HepG2 (cell line): Measurements from ENCODE around the gene SLC27A2. TPM values are rescaled to one million over a fixed set of nuclear protein-coding genes. Genes with fewer than 3 reads are reported as not detected.

Source experiments
- ATAC-seq: fragments of 200-7000 bp; cut with Tn5 transposase; 3 replicates; pipeline ENCODE4 v1.9.1; 2020; ENCODE audit warnings: mild to moderate bottlenecking, moderate library complexity
- BruUV-seq: library from RNA; stranded (reverse); fragments of 400-500 nt; replicated peaks from 2 replicates; lab custom pipeline; 2021; lab: Mats Ljungman, UMichigan
- CTCF ChIA-PET: fragments of 300-600 bp; formaldehyde crosslinking; extraction: SDS; loops from one replicate; lab custom pipeline; 2021; ENCODE audit warnings: low total read pairs, inconsistent platforms, low intra/inter-chr PET ratio; lab: Yijun Ruan, JAX
- POLR2A ChIA-PET: fragments of 350-600 bp; sonication (Branson Sonifier 250); formaldehyde crosslinking; loops from one replicate; lab custom pipeline; 2020; ENCODE audit warnings: antibody characterized with exemption, inconsistent platforms; lab: Yijun Ruan, JAX
- DNase-seq: peaks from one replicate; pipeline ENCODE4 v3.0.0-alpha.2; 2015; ENCODE audit warnings: low spot score
- FAIRE-seq: peaks from 3 replicates; lab custom pipeline; 2011; peaks lifted over from hg19 to GRCh38; lab: Jason Lieb, UNC
- H2AFZ ChIP-seq: one replicate; pipeline ENCODE4 v1.6.1; 2011; ENCODE audit warnings: low read length, inconsistent platforms
- H3K27ac ChIP-seq: fragments of 300-600 bp; 3 replicates; pipeline ENCODE4 v1.8.0; 2011; ENCODE audit warnings: mixed run types, mild to moderate bottlenecking, mixed read lengths, low read length, inconsistent platforms; ENCODE audit not compliant: insufficient read depth; ENCODE audit errors: extremely low read length
- H3K27me3 ChIP-seq, 2 experiments: fragments of 200-600 bp in 1 of 2; 2 replicates in 1 of 2; 3 replicates in 1 of 2; pipeline versions ENCODE4 v1.6.0 to v1.8.0; 2011; ENCODE audit warnings: low read length in 2 of 2, mild to moderate bottlenecking in 2 of 2, moderate library complexity in 2 of 2, inconsistent platforms in 1 of 2; ENCODE audit not compliant: insufficient read depth in 2 of 2, control insufficient read depth in 1 of 2
- H3K36me3 ChIP-seq, 2 experiments: fragments of 200-600 bp in 1 of 2; replicated peaks in 1 of 2; 2 replicates in 1 of 2; 3 replicates in 1 of 2; pipeline versions ENCODE4 v1.5.1 to v1.8.0; 2011; ENCODE audit warnings: low read length in 2 of 2, inconsistent platforms in 1 of 2; ENCODE audit not compliant: insufficient read depth in 2 of 2, control insufficient read depth in 1 of 2
- H3K4me1 ChIP-seq: 2 replicates; pipeline ENCODE4 v1.5.1; 2012; ENCODE audit warnings: low read length, inconsistent platforms; ENCODE audit not compliant: insufficient read depth
- H3K4me2 ChIP-seq: 2 replicates; pipeline ENCODE4 v1.6.0; 2011; ENCODE audit warnings: low read depth, low read length, inconsistent platforms
- H3K4me3 ChIP-seq, 3 experiments: fragments of 200-600 bp in 1 of 3; sonication (generic), shearing (Covaris generic) in 1 of 3; replicated peaks in 1 of 3; 2 replicates each; pipeline ENCODE4 v1.5.1; 2011 to 2016; ENCODE audit warnings: low read length in 3 of 3, inconsistent platforms in 2 of 3, low read depth in 2 of 3, mild to moderate bottlenecking in 2 of 3, control low read depth in 1 of 3, mixed read lengths in 1 of 3; ENCODE audit not compliant: insufficient read depth in 1 of 3
- H3K79me2 ChIP-seq: one replicate; pipeline ENCODE4 v1.6.1; 2011; ENCODE audit warnings: low read length, inconsistent platforms; ENCODE audit not compliant: insufficient read depth
- H3K9ac ChIP-seq: 2 replicates; pipeline ENCODE4 v1.6.0; 2011; ENCODE audit warnings: mild to moderate bottlenecking, low read depth, low read length, inconsistent platforms; ENCODE audit not compliant: insufficient read depth
- H3K9me3 ChIP-seq: 2 replicates; pipeline ENCODE4 v1.5.1; 2012; ENCODE audit warnings: mild to moderate bottlenecking, low read length
- H4K20me1 ChIP-seq: 2 replicates; pipeline ENCODE4 v1.6.0; 2011; ENCODE audit warnings: inconsistent platforms, mild to moderate bottlenecking, low read length, moderate library complexity; ENCODE audit not compliant: insufficient read depth
- AKAP8 ChIP-seq: sonication (generic); formaldehyde crosslinking; IDR thresholded peaks from 2 replicates; pipeline ENCODE4 v1.5.1; 2020; ENCODE audit warnings: mild to moderate bottlenecking, missing genetic modification reagents
- GPN1 ChIP-seq: sonication (generic); formaldehyde crosslinking; IDR thresholded peaks from 2 replicates; pipeline ENCODE4 v1.5.1; 2020; ENCODE audit warnings: missing genetic modification reagents, borderline replicate concordance
- HOXA3 ChIP-seq: sonication (generic); formaldehyde crosslinking; IDR thresholded peaks from 2 replicates; pipeline ENCODE4 v1.5.0; 2020; ENCODE audit warnings: missing genetic modification reagents
- MTA1 ChIP-seq: sonication (generic); formaldehyde crosslinking; IDR thresholded peaks from 2 replicates; pipeline ENCODE4 v1.4.0; 2020; ENCODE audit warnings: missing genetic modification reagents, mild to moderate bottlenecking, borderline replicate concordance
- NFYC ChIP-seq: IDR thresholded peaks from 2 replicates; pipeline ENCODE4 v1.6.1; 2016; ENCODE audit warnings: missing genetic modification reagents, missing compliant biosample characterization
- TBL1XR1 ChIP-seq: fragments of 150-350 bp; IDR thresholded peaks from 2 replicates; pipeline ENCODE4 v1.6.1; 2014; ENCODE audit warnings: borderline replicate concordance, low read length; ENCODE audit not compliant: partially characterized antibody
- TBX2 ChIP-seq: sonication (generic); formaldehyde crosslinking; IDR thresholded peaks from 2 replicates; pipeline ENCODE4 v1.5.0; 2020; ENCODE audit warnings: missing genetic modification reagents, mild to moderate bottlenecking, borderline replicate concordance
- YEATS2 ChIP-seq: sonication (generic); formaldehyde crosslinking; IDR thresholded peaks from 2 replicates; pipeline ENCODE4 v1.4.0; 2020; ENCODE audit warnings: missing genetic modification reagents, borderline replicate concordance
- ZNF615 ChIP-seq: sonication (generic); formaldehyde crosslinking; IDR thresholded peaks from 2 replicates; pipeline ENCODE4 v1.5.0; 2020; ENCODE audit warnings: mild to moderate bottlenecking, missing genetic modification reagents, borderline replicate concordance
- ZNF766 ChIP-seq: sonication (generic); formaldehyde crosslinking; IDR thresholded peaks from 2 replicates; pipeline ENCODE4 v1.5.0; 2020; ENCODE audit warnings: missing genetic modification reagents, borderline replicate concordance
- ZNF841 ChIP-seq: sonication (generic); formaldehyde crosslinking; IDR thresholded peaks from 2 replicates; pipeline ENCODE4 v1.8.1; 2023; ENCODE audit warnings: missing genetic modification reagents, borderline replicate concordance
- WGBS: methylation state at CpG from one replicate; pipeline ENCODE4 v1.1.6; 2017; ENCODE audit warnings: low lambda C conversion rate; 5-methylcytosine and 5-hydroxymethylcytosine counted together
- in situ Hi-C: cut with HindIII; loops from 2 replicates; pipeline ENCODE4 v1.10.0; 2017; ENCODE audit warnings: low pct_unique_long_range_greater_than_20kb; ENCODE audit not compliant: extremely low pct_ligation_motif_present
- intact Hi-C: fragments of 100-400 bp; cut with micrococcal nuclease; formaldehyde crosslinking; loops from one replicate; pipeline ENCODE4 v1.10.0; 2022; ENCODE audit not compliant: unreplicated experiment
- polyA plus RNA-seq, 8 experiments: library from polyadenylated mRNA; depleted of rRNA in 3 of 8; stranded (reverse) in 7 of 8; unstranded in 1 of 8; fragments of >200 nt; fragmentation: Illumina TruSeq in 4 of 8; extraction: Trizol in 4 of 8; gene quantifications; 2 replicates each; pipeline versions ENCODE4 v1.2.1 to v1.2.3, GENCODE V29; 2011 to 2016; ENCODE audit warnings: low read depth in 4 of 8, missing spikeins in 1 of 8, mixed read lengths in 1 of 8; ENCODE audit not compliant: insufficient read depth in 1 of 8
- total RNA-seq, 5 experiments: library from RNA; depleted of rRNA; stranded (reverse); fragments of >200 nt; fragmentation: Illumina TruSeq; extraction: Trizol; gene quantifications; 2 replicates each; pipeline ENCODE4 v1.2.3, GENCODE V29; 2016; ENCODE audit warnings: low read depth in 1 of 5

The SLC27A2 gene
- total and polyA plus RNA-seq, 2 of the 13 experiments (the other 11 are each of a cell fraction or from before 2014, with no cell fraction given): 14.6 to 23.4 TPM

DNA sequence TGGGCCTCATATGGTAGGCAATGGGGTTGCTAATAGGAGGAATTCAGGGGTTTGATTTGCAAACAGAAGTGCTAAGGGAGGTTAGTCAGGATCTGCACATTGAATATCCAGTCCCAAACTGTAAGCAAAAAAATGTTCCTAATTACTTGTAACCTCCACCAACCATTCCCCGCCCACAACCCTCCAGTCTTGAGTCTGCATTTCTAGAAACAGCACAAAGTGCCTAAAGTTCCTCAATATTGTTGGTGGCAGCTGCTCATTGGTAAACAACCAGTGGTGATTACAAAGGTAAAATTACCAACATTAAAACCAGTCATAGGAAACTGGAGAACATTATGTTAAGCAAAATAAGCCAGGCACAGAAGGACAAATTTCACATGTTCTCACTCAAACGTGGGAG lies 64.6 kb downstream of the SLC27A2 start:
- ChIA-PET CTCF (no interaction called here), POLR2A (no interaction called here)
- intact Hi-C loops: no loop called here
- 69% methylated on average over 2 of the region's 2 CpGs for WGBS
- no peaks in the 10 kb centered on the region for H4K20me1 ChIP-seq
- no peak overlapping the region for H3K27ac ChIP-seq
- in situ Hi-C loops: no loop called here
- FAIRE-seq: no peak
- no peak overlapping the region for H3K4me2 ChIP-seq
- no peaks in the 10 kb centered on the region for H3K36me3 ChIP-seq
- H3K4me3 ChIP-seq: no peak overlapping the region
- no peaks in the 10 kb centered on the region for H3K9me3 ChIP-seq
- no peak for ATAC-seq
- no TSS peak for BruUV-seq
- DNase-seq: no peak
- peaks cover 68% of the 10 kb centered on the region for H3K4me1 ChIP-seq
- H3K27me3 ChIP-seq: no peaks in the 10 kb centered on the region
- no peak for TF ChIP-seq TBL1XR1
- TF ChIP-seq HOXA3 (CRISPR knock-in tag): no peak
- TF ChIP-seq AKAP8 (CRISPR knock-in tag): no peak
- TF ChIP-seq ZNF766 (CRISPR knock-in tag): no peak
- TF ChIP-seq GPN1 (CRISPR knock-in tag): no peak
- no peak for TF ChIP-seq ZNF841
- TF ChIP-seq NFYC (CRISPR knock-in tag): no peak
- TF ChIP-seq MTA1 (CRISPR knock-in tag): no peak
- TF ChIP-seq YEATS2 (CRISPR knock-in tag): no peak
- TF ChIP-seq TBX2 (CRISPR knock-in tag): no peak
- TF ChIP-seq ZNF615 (CRISPR knock-in tag): no peak
- no peak overlapping the region for H2AFZ ChIP-seq
- no peak overlapping the region for H3K9ac ChIP-seq
- H3K79me2 ChIP-seq: no peaks in the 10 kb centered on the region
